HG03469 (cell line): Measurements from ENCODE around the gene TREM2.
"Not testable (repeated sequence)": the region's sequence is repeated elsewhere in the genome, so short reads cannot be mapped to it uniquely, and the experiment has no call there.

Experiments used
- ATAC-seq: cut with Tn5 transposase; IDR thresholded peaks from one replicate; pipeline ENCODE4 v1.9.1; 2021; ENCODE audit warnings: mild to moderate bottlenecking, moderate library complexity, moderate number of reproducible peaks; ENCODE audit not compliant: unreplicated experiment

The TREM2 gene

DNA sequence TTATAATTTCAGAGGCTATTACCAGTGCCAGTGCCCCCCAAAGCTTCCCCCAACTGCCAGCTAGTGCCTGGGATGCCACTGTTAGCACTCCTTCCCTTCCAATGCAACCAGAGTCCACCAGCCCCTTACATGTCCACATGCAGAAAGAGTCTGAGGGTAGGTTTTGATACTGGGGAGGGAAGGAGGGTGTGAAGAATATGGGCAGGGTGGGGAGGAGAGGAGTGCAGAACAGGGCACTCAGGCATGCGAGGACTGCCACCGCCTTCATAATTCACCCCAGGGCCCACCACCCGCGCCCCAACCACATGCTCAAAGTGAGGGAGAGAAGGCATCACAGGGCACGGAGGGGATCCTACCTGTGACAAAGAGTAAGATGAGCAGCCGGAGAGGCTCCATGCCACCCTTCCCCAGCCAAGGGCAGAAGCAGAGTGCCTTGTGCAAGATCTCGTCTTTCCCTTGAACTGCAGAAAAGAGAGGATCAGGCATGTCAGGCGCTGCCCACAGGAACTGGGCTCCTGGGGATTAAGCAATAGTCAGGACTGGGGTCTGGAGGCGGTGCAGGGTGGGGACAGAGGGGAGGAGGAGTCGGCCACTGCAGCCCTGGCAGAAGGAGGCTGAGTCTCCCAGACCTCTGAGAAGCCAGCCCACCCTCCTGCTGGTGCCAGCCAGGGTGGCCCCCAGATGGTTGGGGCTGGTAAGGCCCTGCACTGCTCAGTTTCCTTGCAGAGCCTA lies at the start of gene TREM2:
TSS of gene TREM2 (minus strand) at position 430 of the 732 bp plus-strand sequence. CDS start at position 396, 34 bp downstream.
- ATAC-seq: no peak

- no peak for ATAC-seq
Measured at GRCh38 chr6:41209547-41210320, 46.8 kb upstream of the TREM2 start.

DNA sequence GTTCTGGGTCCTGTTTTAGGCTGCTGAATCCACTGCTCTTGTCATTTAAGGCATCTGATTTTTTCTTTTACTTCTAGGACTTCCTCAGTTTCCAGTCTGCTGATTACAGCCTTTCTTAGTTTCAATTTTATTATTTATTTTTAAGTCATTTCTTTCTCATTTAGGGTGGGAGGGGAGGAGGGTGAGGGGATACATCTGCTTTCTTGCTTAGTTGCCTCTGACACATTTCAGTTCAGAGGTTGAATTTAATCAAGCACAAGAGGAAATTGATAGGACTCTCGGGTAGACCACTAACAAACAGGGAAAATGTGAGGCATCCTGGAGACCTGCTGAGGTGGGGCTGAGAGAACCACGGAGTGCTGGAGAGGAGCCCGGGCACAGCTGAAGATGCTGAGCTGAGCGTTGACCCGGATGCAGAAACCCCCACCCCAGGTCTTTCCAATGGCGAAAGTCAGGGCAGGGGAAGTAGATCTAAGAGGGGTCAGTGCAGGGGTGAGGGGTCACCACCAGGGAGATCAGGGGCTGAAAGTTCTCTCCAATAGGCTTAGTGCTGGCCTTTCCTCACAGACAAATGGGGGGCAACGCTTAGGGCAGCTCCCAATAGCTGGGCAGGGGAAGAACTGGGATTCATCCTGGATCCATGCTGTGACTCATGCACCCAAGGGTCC lies 45.7 kb upstream of the TREM2 start:
- no peak for ATAC-seq

- ATAC-seq: no peak
Measured at GRCh38 chr6:41204156-41204555, 41.2 kb upstream of the TREM2 start.

- ATAC-seq: no peak
Measured at GRCh38 chr6:41201764-41202173, 38.9 kb upstream of the TREM2 start.

GRCh38 chr6:41200901-41201763 lies 38.2 kb upstream of the TREM2 start, which contains the start of gene TREML2:
Gene TREML2, minus strand, starts transcription at chr6:41201149. Its CDS starts 141 bp downstream, at chr6:41201008.
- no peak for ATAC-seq

DNA sequence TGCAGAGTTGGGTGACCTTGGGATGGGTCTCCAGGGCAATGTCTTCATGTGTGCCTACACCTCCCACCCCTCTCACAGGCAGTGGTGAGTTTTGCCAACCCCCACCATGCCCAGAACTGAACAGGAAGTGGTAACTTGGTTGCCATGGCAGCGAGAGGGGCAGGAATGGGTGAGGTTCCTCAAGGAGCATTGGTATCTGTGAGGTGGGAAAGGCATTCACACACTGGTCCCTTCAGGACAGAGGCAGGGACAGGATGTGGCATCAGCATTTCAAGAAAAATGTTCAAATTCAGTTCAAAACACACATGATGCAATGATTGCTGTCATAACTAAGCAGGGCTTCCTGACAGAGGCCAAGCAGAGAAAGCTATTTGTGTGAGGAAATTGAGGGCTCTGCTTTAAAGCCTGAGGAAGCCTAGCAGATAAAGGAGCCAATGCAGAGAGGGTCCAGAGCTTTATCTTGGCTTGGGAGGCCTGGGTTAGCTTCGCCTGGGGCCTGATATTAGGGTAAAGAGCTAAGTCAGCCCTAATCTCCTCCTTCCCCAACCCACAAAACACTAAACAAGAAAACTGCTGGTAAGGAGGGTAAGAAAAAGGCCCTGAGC lies 37.5 kb upstream of the TREM2 start:
- no peak for ATAC-seq

- no peak for ATAC-seq
Measured at GRCh38 chr6:41199552-41200246, 36.8 kb upstream of the TREM2 start.

DNA sequence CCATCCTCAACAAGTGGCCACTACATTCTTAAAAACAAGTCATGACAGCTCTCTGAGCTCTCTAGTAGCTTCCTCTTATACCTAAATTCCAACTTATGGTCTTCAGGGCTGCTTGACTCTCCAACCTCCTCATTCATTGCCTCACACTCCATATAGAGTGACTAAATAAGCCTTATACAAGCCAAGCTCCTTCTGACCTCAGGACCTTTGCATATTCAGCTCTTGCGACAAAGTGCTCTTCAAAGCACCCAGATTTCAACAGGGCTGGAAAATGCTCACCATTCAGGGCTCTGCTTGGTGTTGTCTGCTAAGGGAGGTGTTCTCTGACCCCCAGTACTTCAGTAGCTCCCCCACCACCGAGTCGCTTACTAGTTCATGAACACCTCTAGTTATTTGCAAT lies 34.3 kb upstream of the TREM2 start:
- ATAC-seq: no peak

GRCh38 chr6:41194386-41194785 lies 31.5 kb upstream of the TREM2 start:
- no peak for ATAC-seq

DNA sequence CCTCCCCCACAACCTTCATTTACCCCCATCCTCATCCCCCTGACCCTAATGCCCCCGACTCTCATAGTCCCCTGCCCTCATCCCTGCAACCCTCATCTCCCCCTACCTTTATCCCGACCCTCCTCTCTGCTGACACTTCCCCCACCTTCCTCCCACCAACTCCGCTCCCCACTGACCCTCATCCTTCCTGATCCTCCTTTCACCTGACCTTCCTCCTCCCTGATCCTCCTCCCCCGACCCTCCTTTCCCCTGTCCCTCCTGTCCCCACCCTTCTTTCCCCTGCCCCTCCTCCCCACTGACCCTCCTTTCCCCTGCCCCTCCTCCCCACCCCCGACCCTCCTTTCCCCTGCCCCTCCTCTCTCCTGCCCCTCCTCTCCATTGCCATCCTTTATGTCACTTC lies 31.0 kb upstream of the TREM2 start:
- ATAC-seq: no peak

DNA sequence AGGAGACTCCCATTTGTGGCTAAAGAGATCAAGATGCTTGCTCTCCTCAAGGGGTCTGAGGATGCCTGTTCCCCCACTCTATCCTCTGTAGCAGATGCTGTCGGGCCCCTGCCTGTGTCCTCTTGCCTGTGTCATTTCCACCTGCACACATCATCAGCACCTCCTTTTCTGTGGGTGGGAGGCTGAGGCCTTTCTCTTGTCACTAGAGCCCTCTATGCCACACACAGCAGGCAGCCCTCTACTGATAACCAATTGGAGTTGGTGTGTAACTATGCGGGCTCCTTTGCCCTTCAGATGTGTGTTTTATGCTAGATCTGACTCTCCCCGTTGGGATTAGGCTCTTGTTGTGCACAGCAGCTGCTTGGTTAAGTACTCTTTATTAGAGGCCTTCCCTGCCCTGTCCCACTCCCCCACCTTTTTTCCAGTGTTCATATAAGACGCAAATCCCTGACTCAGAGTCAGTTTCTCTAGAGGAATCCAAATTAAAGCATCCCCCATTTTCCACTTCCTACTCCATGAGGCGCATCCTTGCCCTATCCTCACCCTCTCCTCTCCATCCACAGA lies 30.3 kb upstream of the TREM2 start:
- no peak for ATAC-seq

DNA sequence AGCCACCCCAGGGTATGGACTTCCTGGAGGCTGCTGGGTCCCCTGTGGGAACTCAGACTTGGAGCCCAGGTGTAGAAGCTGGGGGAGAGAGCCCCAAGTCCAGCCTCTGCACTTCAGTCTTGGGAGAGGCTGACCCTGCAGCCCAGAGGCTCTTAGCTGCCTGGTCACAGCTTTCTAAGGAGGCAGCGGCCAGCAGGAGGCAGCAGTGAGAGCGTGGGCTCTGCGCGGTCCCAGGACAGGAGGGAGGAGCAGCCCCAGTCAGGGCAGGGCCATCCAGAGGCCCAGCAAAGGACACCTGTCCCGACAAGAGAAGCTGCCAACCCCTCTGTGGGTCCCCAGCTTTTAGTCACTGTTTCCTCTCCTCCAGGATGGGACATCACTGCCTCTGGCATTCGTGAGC lies 28.7 kb upstream of the TREM2 start:
- ATAC-seq: no peak

- no peak for ATAC-seq
Measured at GRCh38 chr6:41190791-41191190, 27.9 kb upstream of the TREM2 start.

DNA sequence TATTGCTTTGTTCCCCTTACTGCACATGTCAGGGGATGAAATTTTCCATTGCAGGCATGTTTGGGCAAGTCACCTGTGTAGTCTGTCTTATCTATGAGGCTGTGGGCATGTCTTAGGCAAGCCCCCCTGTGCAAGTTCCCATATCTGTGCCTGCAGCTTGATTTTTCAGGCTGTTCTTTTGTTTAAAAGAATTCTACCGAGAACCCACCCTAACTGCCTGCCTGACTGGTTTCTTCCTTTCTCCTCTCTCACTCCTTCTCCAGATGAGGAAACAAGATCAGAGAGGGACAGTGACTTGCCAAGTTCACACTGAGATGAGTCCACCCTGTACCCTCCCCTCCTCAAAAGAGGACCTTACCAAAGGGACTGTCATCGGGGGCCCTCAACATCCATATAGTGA lies 27.1 kb upstream of the TREM2 start:
- ATAC-seq: no peak

DNA sequence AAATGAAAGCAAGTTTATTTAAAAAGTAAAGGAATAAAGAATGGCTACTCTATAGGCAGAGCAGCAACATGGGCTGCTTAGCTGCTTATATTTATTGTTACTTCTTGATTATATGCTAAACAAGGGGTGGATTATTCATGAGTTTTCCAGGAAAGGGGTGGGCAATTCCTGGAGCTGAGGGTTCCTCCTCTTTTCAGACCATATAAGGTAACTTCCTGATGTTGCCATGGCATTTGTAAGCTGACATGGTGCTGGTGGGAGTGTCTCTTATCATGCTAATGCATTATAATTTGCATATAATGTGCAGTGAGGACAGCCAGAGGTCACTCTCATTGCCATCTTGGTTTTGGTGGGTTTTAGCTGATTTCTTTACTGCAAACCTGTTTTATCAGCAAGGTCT lies 26.1 kb upstream of the TREM2 start:
- ATAC-seq: not testable (repeated sequence)

DNA sequence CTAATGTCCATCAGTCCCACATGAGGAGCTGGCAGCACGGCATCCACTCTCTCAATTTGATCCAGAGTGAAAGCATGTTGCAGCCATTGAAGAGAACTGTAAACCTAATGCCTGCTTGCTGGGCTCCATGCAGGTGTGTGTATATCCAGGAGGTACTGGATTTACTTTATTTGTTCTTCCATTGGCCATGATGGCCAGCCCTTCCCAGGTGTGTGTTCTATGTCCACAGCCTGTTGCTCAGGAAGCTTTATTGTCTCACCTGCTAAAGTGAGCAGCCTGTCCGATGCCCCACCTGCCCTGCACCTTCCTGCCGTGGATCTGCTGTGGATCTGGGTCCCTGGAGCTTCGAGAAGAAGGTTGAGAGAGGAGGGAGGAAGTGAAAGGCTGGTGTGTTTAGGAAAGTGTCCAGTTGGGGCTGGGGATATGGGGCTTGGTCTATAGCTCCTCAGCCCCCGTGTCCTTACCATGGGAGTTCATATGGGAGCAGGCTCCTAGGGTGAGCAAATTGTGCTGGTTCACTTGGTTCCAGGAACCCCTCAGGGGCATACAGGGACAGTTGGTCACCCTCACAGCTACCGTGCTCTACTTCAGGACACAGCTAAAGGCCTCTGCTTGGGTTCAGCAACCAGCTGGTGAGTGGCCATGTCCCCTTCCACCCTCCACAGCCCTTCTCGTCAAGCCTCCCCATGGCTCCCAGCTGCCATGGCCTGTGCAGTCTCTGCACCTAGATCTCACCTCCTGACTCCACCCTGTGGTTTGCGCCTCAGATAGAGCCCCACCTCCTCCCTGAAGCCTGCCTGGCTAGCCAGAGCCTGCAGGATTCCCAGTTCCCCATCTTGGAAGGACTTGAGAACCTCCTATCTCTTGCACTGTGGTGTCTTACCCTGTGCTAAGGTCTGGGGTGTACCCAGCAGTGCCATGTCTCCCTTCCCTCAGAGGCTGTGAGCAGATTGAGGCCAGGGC lies 25.3 kb upstream of the TREM2 start:
- ATAC-seq: no peak

- no peak for ATAC-seq
Measured at GRCh38 chr6:41186031-41186562, 23.2 kb upstream of the TREM2 start.
